HG03520 (cell line): ENCODE data around the gene PPTC7.
"Not testable (repeated sequence)": the region's sequence is repeated elsewhere in the genome, so short reads cannot be mapped to it uniquely, and the experiment has no call there.

ENCODE experiments used
- ATAC-seq: cut with Tn5 transposase; IDR thresholded peaks from one replicate; pipeline ENCODE4 v1.9.1; 2021; ENCODE audit warnings: mild to moderate bottlenecking, moderate library complexity; ENCODE audit not compliant: unreplicated experiment

Gene PPTC7

DNA sequence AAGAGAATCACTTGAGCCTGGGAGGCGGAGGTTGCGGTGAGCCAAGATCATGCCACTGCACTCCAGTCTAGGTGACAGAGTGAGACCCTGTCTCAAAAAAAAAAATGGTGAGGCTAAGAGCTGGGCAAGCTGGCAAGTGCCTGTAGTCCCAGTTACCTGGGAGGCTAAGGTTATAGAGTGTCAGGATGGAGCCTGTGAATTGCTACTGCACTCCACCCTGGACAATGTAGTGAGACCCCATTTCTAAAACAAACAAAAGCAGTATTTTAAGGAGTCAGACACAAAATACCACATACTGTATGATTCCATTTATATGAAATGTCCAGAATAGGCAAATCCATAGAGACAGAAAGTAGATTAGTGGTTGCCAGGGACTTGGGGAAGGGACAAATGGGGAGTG lies 4.0 kb upstream of the PPTC7 start:
- ATAC-seq, result not testable (repeated sequence)

DNA sequence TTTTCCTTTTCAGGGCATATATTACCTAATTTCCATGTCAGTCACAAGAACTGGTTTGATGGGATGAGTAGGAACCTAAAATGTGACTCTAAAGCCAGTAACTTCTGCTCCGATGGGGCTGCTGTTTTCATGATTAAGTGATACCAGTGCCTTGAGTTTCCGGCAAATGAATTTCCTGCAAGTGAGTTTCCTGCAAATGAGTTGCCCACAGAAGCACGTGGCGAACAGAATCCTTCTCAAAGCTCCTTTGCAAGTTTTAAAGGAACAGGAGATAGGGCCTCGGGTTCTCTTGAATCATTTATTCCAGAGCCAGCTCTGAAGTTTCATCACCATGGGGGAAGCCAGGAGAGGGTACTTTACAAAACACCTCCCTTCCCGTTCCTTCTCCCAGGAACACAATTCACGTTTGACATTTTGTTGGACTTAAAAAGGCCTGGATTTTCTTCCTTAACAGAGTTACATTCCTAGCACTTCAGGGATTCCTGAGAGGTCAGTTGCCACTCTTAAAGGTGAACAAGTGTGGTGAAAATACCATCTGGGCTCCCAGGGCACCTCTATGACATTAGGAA lies 2.2 kb upstream of the PPTC7 start:
- ATAC-seq, result no peak

DNA sequence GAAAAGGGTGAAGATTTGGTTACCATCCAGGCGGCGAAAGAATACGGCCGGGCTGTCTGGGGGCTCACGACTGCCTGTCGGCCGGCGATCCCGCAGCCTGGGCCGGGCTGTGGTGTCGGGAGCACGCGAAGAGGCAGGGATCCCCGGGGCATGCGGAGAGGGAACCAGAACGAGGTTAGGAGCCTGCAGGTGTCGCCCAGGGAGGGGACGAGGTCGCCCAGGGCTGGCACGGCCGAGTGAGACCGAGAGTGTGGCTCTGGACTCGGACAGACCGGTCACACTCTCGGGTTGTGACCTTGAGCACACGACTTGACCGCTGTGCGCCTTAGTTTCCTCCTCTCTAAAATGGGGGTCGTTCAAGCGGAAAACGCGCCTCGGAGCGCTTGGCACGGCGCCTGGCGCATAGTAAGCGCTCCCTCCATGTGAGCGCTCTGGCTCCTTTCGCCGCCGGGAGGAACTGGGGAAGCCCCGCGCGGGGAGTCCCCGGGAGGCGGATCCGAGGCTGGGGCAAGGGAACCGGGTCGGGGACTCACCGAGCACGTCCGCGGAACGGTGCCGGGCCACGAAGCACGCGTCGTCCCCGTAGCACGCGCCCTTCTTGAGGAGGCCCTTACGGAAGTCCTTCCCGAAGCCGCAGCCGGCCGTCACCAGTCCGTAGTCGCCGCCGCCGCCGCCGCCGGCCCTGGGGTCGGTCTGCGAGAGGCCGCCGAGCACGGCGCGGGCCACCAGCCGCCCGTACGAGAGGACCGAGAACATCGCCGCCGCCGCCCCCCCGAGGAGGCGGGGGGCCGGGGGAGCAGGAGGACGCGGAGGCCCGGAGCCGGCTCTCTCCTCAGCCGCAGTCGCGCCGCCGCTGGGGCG lies 612 bp downstream of the PPTC7 start:
- peak; percentile 31 for ATAC-seq

DNA sequence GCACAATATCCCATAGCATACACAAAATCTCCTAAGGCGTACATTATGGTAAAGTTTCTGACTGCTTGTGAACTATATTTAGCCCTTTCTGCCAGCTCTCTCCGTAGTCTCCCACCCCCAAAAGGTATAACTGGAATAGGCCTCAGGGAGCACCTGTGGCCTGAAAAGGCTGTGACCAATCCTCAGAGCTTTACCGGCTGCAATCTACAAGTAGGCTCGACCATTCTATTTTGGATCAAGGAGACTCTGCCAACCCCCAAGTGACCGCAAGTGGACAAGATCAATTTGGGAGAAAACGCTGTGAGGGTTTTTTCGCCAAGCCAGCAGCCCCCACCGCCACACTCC lies 1.2 kb downstream of the PPTC7 start:
- no peak for ATAC-seq

DNA sequence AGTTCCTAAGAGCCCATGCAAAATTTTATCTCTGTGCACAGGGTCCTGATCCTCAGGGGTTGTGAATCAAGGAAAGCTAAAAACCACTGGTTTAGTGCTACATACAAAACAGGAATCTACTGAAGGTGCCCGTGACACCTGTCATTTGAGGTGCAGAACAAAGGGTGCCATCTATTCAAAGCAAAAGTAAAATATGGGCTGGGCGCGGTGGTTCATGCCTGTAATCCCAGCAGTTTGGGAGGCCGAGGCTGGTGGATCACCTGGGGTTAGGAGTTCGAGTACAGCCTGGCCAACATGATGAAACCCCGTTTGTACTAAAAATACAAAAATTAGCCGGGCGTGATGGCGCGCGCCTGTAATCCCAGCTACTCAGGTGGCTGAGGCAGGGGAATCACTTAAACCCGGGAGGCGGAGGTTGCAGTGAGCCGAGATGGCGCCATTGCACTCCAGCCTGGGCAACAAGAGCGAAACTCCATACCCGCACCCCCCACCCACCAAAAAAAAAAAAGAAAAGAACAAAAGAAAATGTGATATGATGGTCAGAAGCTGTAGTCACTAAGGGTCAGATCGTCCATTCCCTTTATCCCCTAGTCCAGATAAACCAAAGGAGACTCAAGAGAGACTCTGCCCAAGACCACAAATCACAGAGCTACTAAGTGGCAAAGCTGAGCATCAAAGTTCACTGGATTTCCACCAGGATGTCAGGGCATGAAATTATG lies 3.4 kb downstream of the PPTC7 start:
- ATAC-seq, result no peak

DNA sequence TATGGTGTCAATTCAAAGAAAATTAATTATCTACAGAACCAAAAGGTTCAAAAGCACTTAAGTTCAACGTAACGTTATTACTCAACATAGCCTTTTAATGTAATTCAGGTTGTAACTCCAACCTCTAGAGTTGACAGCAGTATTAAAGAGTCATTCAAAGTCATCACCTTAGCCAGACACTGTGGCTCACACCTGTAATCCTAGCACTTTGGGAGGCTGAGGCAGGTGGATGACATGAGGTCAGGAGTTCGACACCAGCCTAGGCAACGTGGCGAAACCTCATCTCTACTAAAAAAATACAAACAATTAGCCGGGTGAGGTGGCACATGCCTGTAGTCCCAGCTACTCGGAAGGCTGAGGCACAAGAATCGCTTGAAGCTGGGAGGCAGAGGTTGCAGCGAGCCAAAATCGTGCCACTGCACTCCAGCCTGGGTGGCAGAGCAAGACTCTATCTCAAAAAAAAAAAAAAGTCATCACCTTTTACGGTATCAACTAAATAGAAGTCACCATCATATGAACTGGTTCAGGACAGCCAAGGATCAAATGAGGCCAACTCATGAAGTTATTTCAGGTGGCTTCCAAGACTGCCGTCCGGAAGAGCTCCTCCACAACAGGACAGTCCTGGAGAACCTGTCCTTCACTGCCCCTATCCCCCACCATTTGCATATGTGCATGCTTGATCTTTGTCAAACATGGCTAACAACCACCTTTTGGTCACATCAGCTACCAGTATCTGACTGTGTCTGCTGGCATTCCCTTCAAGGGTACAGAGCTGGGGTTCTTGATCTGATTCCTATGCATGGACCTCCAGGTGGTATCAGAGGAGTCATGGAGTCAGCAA lies 4.2 kb downstream of the PPTC7 start:
- ATAC-seq, result no peak

DNA sequence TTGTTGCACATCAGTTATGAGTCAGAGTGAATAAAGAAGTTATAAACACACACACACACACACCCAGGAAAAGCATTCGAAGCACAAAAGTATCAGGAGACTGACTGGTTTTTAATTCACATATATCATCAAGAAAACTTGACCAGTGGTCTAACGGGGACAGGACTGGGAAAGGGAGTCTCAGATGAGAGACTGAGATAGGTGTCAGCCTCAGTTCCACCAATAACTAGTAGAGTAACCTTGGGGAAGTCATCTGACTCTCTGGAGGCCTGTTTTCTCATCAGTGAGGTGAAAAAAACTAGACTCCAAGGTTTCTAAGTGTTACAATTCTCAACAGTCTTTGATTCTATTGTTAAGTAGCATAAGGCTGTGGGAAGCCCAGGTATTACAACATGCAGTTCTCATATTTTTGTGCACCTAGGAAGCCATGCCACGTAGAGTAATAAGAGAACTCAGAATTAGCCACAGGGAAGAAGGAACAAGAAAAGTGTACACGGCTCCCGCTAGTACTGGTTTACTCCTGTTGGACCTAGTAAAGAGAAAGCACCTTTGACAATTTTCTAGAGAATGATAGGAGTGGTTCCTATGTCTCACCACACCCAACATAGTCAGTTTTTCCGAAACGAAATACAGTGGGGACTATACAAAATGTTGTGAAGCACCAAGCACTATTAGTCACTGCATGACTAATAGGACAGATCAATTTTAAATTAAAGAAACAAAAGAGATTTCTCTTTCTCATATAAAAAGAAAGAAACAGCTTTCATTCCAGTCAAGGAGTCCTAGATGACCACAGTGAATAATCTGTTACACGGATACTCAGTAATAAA lies 5.0 kb downstream of the PPTC7 start:
- ATAC-seq, result no peak

DNA sequence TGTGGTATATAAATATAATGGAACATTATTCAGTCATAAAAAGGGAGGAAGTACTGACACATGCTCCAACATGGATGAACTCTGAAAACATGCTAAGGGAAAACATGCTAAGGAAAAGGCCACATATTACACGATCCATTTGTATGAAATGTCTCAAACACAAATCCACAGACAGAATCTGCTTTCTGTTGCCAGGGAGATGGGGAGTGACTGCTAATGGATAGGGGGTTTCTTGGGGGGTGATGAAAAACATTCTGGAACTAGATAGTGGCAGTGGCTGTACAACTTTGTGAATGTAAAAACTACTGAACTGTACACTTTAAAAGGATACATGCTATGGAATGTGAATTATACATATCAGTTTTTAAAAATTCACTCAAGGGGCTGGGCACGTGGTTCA lies 6.6 kb downstream of the PPTC7 start:
- no peak for ATAC-seq

DNA sequence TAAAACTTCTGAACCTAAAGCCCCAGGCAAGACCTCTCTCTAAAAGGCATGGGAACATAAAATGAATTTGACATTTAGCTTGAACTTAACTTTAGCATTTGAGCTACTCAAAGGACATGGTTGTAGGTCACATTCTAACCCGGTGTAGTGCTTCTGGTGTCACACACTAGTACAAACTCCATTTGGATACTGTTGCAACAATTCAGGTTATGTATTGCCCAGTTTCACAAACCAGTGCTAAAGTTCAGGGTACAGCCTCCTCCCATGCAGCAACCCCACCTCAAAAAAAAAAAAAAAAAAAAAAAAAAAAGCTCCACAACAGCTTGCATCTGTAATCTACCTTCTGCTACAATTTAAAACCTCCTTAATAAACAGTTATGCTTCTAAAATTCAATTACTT lies 7.8 kb downstream of the PPTC7 start:
- ATAC-seq, result no peak

DNA sequence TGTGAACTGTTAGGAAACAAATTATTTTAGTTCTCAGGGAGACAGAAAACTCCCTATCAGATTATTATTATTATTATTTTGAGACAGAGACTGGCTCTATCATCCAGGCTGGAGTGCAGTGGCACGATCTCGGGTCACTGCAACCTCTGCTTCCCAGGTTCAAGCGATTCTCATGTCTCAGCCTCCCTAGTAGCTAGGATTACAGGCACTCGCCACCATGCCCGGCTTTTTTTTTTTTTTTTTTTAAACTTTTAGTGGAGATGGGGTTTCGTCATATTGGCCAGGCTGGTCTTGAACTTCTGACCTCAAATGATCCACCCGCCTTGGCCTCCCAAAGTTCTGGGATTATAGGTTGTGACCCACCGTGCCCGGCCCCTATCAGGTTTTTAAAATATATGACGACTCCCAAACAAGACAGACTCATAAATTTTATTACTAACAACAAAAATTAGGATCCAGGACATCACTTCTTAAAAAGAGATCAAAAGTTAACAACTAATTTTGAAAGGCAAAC lies 8.3 kb downstream of the PPTC7 start:
- ATAC-seq, result not testable (repeated sequence)

DNA sequence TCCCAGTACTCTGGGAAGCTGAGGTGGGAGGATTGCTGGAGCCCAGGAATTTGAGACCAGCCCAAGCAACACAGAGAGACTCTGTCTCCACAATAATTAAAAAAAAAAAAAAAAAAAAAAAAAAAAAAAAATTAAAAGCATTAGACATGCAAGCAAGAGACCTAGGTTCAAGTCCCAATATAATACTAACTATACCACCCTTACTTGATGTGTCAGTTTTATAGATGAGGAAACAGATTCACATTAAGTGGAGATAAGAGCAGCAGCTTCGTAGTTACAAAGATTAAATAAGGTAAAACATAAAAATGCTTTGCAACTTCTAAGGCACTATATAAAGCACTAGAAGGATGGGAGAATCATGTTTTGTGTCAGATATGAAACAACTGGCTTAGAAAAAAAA lies 9.1 kb downstream of the PPTC7 start:
- ATAC-seq, result no peak

DNA sequence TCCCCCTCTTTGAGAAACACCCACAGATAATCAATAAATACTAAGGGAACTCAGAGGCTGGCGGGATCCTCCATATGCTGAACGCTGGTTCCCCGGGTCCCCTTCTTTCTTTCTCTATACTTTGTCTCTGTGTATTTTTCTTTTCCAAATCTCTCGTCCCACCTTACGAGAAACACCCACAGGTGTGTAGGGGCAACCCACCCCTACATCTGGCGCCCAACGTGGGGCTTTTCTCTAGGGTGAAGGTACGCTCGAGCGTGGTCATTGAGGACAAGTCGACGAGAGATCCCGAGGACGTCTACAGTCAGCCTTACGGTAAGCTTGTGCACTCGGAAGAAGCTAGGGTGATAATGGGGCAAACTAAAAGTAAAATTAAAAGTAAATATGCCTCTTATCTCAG lies 12.3 kb downstream of the PPTC7 start:
- not testable (repeated sequence) for ATAC-seq

DNA sequence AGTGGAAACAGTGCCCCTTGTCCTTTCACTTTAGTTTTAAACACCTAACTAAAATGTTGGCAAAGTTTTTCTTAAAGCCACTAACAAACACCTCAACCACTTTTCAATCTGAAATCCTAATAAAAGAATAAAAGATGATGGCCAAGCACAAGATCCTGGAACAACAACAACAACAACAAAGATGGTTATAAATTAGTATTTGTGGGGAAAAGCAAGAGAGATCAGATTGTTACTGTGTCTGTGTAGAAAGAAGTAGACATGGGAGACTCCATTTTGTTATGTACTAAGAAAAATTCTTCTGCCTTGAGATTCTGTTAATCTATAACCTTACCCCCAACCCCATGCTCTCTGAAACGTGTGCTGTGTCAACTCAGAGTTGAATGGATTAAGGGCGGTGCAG lies 13.3 kb downstream of the PPTC7 start:
- not testable (repeated sequence) for ATAC-seq

DNA sequence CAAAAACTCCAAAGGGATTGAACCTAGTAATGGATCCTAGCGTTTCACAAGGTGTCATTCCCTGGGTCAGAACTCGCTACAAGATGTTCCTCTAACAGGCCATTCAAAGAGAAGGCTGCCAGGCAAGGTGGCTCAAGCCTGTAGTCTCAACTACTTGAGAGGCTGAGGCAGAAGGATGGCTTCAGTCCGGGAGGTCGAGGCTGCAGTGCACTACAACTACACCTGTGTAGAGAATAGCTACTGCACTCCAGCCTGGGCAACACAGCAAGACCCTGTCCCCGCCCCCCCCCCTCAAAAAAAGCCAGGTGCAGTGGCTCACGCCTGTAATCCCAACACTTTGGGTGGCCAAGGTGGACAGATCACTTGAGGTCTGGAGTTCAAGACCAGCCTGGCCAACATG lies 14.4 kb downstream of the PPTC7 start:
- no peak for ATAC-seq

DNA sequence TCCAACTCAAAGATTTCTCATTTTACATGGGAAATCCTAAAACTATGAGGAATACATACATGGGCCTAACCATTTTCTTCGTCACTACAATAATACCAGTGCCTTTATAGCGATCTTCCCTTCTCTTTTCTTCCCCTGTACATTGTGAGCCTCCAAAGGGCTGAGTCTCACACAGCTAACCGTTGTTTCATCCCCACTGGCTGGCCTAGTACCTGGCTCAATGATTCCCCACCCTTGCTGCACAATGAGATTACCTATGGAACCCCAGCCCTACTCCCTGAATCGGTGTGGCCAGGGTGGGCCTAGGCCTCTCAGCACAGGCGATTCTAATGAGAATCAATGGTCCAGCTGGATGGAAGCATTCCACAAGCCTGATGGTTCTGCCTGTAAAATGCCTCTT lies 16.1 kb downstream of the PPTC7 start:
- ATAC-seq, result no peak

DNA sequence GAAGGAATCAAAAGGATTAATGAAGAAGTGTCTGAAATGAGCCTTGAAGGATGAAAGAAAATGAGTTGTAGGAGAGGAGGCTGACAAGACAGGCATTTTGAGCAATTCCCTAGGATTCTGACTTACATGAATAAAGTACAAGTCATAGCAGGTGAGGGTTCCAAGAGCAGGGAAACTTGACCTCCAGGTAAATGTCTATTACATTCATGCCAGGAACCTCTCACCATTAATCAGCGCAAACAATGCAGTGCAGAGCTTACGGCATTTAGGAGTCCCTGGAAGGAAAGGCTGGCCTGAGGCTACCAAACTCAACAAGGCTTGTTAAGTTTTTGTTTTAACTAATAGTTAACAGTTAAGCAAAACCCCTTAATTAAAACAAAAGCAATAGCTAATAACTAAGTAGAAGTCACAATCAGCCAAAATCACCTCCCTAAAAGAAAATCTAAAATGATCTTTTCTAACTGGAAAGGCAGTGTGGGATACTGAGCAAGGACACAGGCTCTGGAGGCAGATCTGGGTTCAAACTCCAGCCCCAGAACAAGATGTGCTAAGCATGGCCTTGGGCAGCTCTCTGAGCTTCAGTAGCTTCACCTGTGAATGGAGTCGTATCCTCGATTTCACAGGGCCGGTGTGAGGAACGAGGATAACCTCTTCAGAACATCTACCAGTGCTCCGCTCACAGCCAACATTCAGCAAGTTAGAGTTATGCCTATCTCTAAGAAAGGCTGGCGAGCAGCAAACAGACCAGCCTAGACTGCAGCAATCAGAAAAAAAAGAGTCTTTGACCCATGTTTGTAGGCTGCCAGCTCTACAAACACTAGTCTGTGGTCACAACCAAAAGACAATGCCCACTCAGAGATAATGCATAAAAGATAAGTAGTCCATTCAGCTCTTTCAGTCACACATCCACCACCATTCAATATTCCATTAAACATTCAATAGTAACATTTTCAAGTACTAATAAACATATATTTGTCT lies 16.9 kb downstream of the PPTC7 start:
- ATAC-seq, result no peak

DNA sequence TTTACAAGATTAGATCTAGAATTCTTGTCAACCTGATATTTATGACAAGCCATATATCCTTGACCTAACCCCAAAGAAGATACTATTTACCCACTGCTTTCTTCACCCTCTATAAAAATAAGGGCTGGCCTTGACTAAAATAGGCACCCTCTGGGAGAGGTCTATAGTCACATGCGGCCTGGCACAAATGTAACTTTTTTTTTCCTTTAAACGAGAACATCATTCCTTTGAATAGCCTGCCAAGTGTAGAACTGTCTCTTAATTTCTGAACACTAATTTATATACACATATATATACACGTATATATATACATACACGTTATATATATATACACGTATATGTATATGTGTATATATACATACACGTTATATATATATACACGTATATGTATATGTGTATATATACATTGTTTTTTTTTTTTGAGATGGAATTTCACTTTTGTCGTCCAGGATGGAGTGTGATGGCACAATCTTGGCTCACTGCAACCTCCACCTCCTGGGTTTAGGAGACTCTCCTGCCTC lies 18.6 kb downstream of the PPTC7 start:
- ATAC-seq, result no peak

DNA sequence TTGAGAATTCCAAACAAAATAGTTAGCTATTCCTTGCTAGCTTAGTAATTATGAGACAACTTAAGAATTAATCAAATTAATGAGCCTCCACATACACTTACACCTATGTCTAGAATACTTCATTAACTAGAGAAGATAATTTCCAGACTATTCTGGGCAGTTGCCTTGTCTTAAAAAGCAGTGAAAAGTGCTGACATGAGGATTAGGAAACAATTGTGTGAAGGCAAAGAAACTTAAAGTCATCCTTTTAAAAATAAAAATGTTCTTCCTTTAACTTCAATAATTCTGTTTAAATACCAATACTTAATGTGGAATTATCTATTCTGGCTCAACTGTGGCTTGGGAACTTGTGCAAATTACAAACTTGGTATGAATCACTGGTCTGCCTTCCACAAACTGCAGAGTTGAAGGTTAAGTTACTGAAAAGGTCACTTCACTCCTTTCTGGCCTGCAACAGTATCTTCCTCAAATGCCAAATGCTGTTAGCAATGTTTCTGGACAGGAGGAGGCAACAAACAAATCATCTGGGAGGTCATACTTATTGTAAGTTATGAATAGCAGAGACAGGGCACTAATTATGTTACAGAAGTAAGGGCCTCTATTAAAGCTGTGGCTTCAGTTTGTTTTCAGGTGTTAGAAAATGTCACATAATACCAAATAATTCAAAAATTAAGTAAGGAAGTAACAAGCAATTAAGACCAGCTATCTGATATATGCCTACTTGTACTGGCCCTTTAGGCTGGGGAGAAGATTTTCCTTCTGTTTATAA lies 19.2 kb downstream of the PPTC7 start:
- no peak for ATAC-seq
